HepG2 (cell line): Measurements from ENCODE around the gene DPP6. TPM values are rescaled to one million over a fixed set of nuclear protein-coding genes. Genes with fewer than 3 reads are reported as not detected.

Source experiments
- ATAC-seq: fragments of 200-7000 bp; cut with Tn5 transposase; 3 replicates; pipeline ENCODE4 v1.9.1; 2020; ENCODE audit warnings: mild to moderate bottlenecking, moderate library complexity
- BruUV-seq: library from RNA; stranded (reverse); fragments of 400-500 nt; replicated peaks from 2 replicates; lab custom pipeline; 2021; lab: Mats Ljungman, UMichigan
- CTCF ChIA-PET: fragments of 300-600 bp; formaldehyde crosslinking; extraction: SDS; loops from one replicate; lab custom pipeline; 2021; ENCODE audit warnings: low total read pairs, inconsistent platforms, low intra/inter-chr PET ratio; lab: Yijun Ruan, JAX
- POLR2A ChIA-PET: fragments of 350-600 bp; sonication (Branson Sonifier 250); formaldehyde crosslinking; loops from one replicate; lab custom pipeline; 2020; ENCODE audit warnings: antibody characterized with exemption, inconsistent platforms; lab: Yijun Ruan, JAX
- DNase-seq: peaks from one replicate; pipeline ENCODE4 v3.0.0-alpha.2; 2015; ENCODE audit warnings: low spot score
- FAIRE-seq: peaks from 3 replicates; lab custom pipeline; 2011; peaks lifted over from hg19 to GRCh38; lab: Jason Lieb, UNC
- H2AFZ ChIP-seq: one replicate; pipeline ENCODE4 v1.6.1; 2011; ENCODE audit warnings: low read length, inconsistent platforms
- H3K27ac ChIP-seq: fragments of 300-600 bp; 3 replicates; pipeline ENCODE4 v1.8.0; 2011; ENCODE audit warnings: mixed run types, mild to moderate bottlenecking, mixed read lengths, low read length, inconsistent platforms; ENCODE audit not compliant: insufficient read depth; ENCODE audit errors: extremely low read length
- H3K27me3 ChIP-seq, 2 experiments: fragments of 200-600 bp in 1 of 2; 2 replicates in 1 of 2; 3 replicates in 1 of 2; pipeline versions ENCODE4 v1.6.0 to v1.8.0; 2011; ENCODE audit warnings: low read length in 2 of 2, mild to moderate bottlenecking in 2 of 2, moderate library complexity in 2 of 2, inconsistent platforms in 1 of 2; ENCODE audit not compliant: insufficient read depth in 2 of 2, control insufficient read depth in 1 of 2
- H3K36me3 ChIP-seq, 2 experiments: fragments of 200-600 bp in 1 of 2; replicated peaks in 1 of 2; 2 replicates in 1 of 2; 3 replicates in 1 of 2; pipeline versions ENCODE4 v1.5.1 to v1.8.0; 2011; ENCODE audit warnings: low read length in 2 of 2, inconsistent platforms in 1 of 2; ENCODE audit not compliant: insufficient read depth in 2 of 2, control insufficient read depth in 1 of 2
- H3K4me1 ChIP-seq: 2 replicates; pipeline ENCODE4 v1.5.1; 2012; ENCODE audit warnings: low read length, inconsistent platforms; ENCODE audit not compliant: insufficient read depth
- H3K4me2 ChIP-seq: 2 replicates; pipeline ENCODE4 v1.6.0; 2011; ENCODE audit warnings: low read depth, low read length, inconsistent platforms
- H3K4me3 ChIP-seq, 3 experiments: fragments of 200-600 bp in 1 of 3; sonication (generic), shearing (Covaris generic) in 1 of 3; replicated peaks in 1 of 3; 2 replicates each; pipeline ENCODE4 v1.5.1; 2011 to 2016; ENCODE audit warnings: low read length in 3 of 3, inconsistent platforms in 2 of 3, low read depth in 2 of 3, mild to moderate bottlenecking in 2 of 3, control low read depth in 1 of 3, mixed read lengths in 1 of 3; ENCODE audit not compliant: insufficient read depth in 1 of 3
- H3K79me2 ChIP-seq: one replicate; pipeline ENCODE4 v1.6.1; 2011; ENCODE audit warnings: low read length, inconsistent platforms; ENCODE audit not compliant: insufficient read depth
- H3K9ac ChIP-seq: 2 replicates; pipeline ENCODE4 v1.6.0; 2011; ENCODE audit warnings: mild to moderate bottlenecking, low read depth, low read length, inconsistent platforms; ENCODE audit not compliant: insufficient read depth
- H3K9me3 ChIP-seq: 2 replicates; pipeline ENCODE4 v1.5.1; 2012; ENCODE audit warnings: mild to moderate bottlenecking, low read length
- H4K20me1 ChIP-seq: 2 replicates; pipeline ENCODE4 v1.6.0; 2011; ENCODE audit warnings: inconsistent platforms, mild to moderate bottlenecking, low read length, moderate library complexity; ENCODE audit not compliant: insufficient read depth
- CHD2 ChIP-seq: IDR thresholded peaks from 2 replicates; pipeline ENCODE4 v1.6.1; 2011; ENCODE audit warnings: low read depth, low read length, improper control_type of control experiment
- CHD4 ChIP-seq: fragments of 200-600 bp; sonication (generic); IDR thresholded peaks from 2 replicates; pipeline ENCODE4 v1.7.0; 2017; ENCODE audit warnings: mild to moderate bottlenecking, low read length, borderline replicate concordance
- DNMT3B ChIP-seq: conservative IDR thresholded peaks from 2 replicates; pipeline ENCODE4 v1.6.1; 2016; ENCODE audit warnings: missing biosample characterization, control low read depth
- RAD51 ChIP-seq: fragments of 450-650 bp; IDR thresholded peaks from 2 replicates; pipeline ENCODE4 v1.6.1; 2016; ENCODE audit warnings: borderline replicate concordance
- ZBTB21 ChIP-seq: sonication (generic); formaldehyde crosslinking; IDR thresholded peaks from 2 replicates; pipeline ENCODE4 v1.4.0; 2020; ENCODE audit warnings: missing genetic modification reagents
- ZNF543 ChIP-seq: sonication (generic); formaldehyde crosslinking; IDR thresholded peaks from 2 replicates; pipeline ENCODE4 v1.4.0; 2020; ENCODE audit warnings: mild to moderate bottlenecking, missing genetic modification reagents
- WGBS: methylation state at CpG from one replicate; pipeline ENCODE4 v1.1.6; 2017; ENCODE audit warnings: low lambda C conversion rate; 5-methylcytosine and 5-hydroxymethylcytosine counted together
- in situ Hi-C: cut with HindIII; loops from 2 replicates; pipeline ENCODE4 v1.10.0; 2017; ENCODE audit warnings: low pct_unique_long_range_greater_than_20kb; ENCODE audit not compliant: extremely low pct_ligation_motif_present
- intact Hi-C: fragments of 100-400 bp; cut with micrococcal nuclease; formaldehyde crosslinking; loops from one replicate; pipeline ENCODE4 v1.10.0; 2022; ENCODE audit not compliant: unreplicated experiment
- polyA plus RNA-seq, 8 experiments: library from polyadenylated mRNA; depleted of rRNA in 3 of 8; stranded (reverse) in 7 of 8; unstranded in 1 of 8; fragments of >200 nt; fragmentation: Illumina TruSeq in 4 of 8; extraction: Trizol in 4 of 8; gene quantifications; 2 replicates each; pipeline versions ENCODE4 v1.2.1 to v1.2.3, GENCODE V29; 2011 to 2016; ENCODE audit warnings: low read depth in 4 of 8, missing spikeins in 1 of 8, mixed read lengths in 1 of 8; ENCODE audit not compliant: insufficient read depth in 1 of 8
- total RNA-seq, 5 experiments: library from RNA; depleted of rRNA; stranded (reverse); fragments of >200 nt; fragmentation: Illumina TruSeq; extraction: Trizol; gene quantifications; 2 replicates each; pipeline ENCODE4 v1.2.3, GENCODE V29; 2016; ENCODE audit warnings: low read depth in 1 of 5
- TF ChIP-seq, protein P1 (sequence below): sonication (generic); formaldehyde crosslinking; IDR thresholded peaks from 2 replicates; pipeline ENCODE4 v1.4.0; 2020; ENCODE audit warnings: missing genetic modification reagents, borderline replicate concordance
- TF ChIP-seq, protein P2 (sequence below): sonication (generic); formaldehyde crosslinking; IDR thresholded peaks from 2 replicates; pipeline ENCODE4 v1.4.0; 2020; ENCODE audit warnings: missing genetic modification reagents, mild to moderate bottlenecking, borderline replicate concordance
- TF ChIP-seq, protein P3 (sequence below): IDR thresholded peaks from 2 replicates; pipeline ENCODE4 v1.6.1; 2016; ENCODE audit warnings: mild to moderate bottlenecking

The DPP6 gene
- total and polyA plus RNA-seq, 2 of the 13 experiments (the other 11 are each of a cell fraction or from before 2014, with no cell fraction given) = not detected

DNA sequence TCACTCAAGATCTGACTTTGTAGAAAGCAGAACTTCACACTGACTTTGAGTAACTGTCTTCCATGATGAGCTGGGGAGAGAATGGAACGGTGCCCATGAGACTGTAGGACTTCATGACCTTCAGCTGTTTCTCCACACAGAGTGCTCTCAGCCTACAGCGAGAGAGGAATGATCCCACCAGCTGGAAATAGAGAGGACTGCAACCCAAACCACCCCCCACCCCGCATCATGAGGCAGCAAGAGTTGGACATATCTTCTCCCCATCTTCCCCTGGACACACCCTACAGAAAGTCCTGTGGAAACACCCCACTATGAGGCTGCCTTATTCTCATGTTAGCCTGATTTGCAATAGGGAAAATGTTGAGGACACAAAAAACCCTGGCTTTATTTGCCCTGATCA, 638.2 kb downstream of the DPP6 start (continued):
- TF ChIP-seq, protein P1, sequence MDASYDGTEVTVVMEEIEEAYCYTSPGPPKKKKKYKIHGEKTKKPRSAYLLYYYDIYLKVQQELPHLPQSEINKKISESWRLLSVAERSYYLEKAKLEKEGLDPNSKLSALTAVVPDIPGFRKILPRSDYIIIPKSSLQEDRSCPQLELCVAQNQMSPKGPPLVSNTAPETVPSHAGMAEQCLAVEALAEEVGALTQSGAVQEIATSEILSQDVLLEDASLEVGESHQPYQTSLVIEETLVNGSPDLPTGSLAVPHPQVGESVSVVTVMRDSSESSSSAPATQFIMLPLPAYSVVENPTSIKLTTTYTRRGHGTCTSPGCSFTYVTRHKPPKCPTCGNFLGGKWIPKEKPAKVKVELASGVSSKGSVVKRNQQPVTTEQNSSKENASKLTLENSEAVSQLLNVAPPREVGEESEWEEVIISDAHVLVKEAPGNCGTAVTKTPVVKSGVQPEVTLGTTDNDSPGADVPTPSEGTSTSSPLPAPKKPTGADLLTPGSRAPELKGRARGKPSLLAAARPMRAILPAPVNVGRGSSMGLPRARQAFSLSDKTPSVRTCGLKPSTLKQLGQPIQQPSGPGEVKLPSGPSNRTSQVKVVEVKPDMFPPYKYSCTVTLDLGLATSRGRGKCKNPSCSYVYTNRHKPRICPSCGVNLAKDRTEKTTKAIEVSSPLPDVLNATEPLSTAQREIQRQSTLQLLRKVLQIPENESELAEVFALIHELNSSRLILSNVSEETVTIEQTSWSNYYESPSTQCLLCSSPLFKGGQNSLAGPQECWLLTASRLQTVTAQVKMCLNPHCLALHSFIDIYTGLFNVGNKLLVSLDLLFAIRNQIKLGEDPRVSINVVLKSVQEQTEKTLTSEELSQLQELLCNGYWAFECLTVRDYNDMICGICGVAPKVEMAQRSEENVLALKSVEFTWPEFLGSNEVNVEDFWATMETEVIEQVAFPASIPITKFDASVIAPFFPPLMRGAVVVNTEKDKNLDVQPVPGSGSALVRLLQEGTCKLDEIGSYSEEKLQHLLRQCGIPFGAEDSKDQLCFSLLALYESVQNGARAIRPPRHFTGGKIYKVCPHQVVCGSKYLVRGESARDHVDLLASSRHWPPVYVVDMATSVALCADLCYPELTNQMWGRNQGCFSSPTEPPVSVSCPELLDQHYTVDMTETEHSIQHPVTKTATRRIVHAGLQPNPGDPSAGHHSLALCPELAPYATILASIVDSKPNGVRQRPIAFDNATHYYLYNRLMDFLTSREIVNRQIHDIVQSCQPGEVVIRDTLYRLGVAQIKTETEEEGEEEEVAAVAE (CRISPR knock-in tag) = no peak
- TF ChIP-seq, all 625 proteins: peak for 0

DNA sequence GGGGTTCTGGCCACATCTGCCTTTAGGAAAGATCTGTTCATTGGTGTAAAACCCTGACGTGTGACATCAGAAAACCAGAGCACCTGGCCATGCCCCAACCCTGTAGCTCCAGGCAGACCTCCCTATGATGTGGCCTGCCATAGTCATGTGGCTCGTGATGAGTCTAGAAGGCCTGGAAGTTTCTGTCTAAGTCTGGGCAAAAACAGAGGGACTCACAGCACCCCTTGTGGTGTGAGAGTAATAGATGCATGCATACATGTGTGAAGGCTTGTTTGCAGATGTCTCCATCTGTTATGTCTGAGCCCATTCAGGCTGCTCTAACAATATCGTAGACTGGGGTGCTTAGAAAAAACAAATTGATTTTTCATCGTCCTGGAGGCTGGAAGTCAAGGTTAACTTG, 641.5 kb downstream of the DPP6 start:
- Histone ChIP-seq H3K27ac (no peak overlapping the region), H3K36me3 (no peaks in the 10 kb centered on the region), H3K4me1 (no peaks in the 10 kb centered on the region), H3K9me3 (no peaks in the 10 kb centered on the region), H3K79me2 (no peaks in the 10 kb centered on the region), H4K20me1 (no peaks in the 10 kb centered on the region), H3K27me3 (peaks cover 4 to 30% of the 10 kb centered on the region in 2 experiments; a peak in 3 of 5 replicates), H3K9ac (no peak overlapping the region), H3K4me3 (no peak overlapping the region), H3K4me2 (no peak overlapping the region), H2AFZ (no peak overlapping the region)
- DNase-seq = no peak
- ATAC-seq = peak; percentile 68
- TF ChIP-seq CHD4 (no peak), CHD2 (no peak), ZNF543 (CRISPR knock-in tag) (no peak), ZBTB21 (CRISPR knock-in tag) (no peak), DNMT3B (CRISPR knock-in tag) (no peak), RAD51 (no peak)
- TF ChIP-seq, protein P2, sequence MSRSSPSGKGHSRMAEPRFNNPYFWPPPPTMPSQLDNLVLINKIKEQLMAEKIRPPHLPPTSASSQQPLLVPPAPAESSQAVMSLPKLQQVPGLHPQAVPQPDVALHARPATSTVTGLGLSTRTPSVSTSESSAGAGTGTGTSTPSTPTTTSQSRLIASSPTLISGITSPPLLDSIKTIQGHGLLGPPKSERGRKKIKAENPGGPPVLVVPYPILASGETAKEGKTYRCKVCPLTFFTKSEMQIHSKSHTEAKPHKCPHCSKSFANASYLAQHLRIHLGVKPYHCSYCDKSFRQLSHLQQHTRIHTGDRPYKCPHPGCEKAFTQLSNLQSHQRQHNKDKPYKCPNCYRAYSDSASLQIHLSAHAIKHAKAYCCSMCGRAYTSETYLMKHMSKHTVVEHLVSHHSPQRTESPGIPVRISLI (CRISPR knock-in tag) = no peak
- TF ChIP-seq, protein P3, sequence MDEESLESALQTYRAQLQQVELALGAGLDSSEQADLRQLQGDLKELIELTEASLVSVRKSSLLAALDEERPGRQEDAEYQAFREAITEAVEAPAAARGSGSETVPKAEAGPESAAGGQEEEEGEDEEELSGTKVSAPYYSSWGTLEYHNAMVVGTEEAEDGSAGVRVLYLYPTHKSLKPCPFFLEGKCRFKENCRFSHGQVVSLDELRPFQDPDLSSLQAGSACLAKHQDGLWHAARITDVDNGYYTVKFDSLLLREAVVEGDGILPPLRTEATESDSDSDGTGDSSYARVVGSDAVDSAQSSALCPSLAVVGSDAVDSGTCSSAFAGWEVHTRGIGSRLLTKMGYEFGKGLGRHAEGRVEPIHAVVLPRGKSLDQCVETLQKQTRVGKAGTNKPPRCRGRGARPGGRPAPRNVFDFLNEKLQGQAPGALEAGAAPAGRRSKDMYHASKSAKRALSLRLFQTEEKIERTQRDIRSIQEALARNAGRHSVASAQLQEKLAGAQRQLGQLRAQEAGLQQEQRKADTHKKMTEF (CRISPR knock-in tag) = no peak
- POLR2A ChIA-PET = no interaction called here
- intact Hi-C loops = no loop called here
- 0% methylated on average over 2 of the region's 4 CpGs for WGBS
- in situ Hi-C loops = no loop called here
- no TSS peak for BruUV-seq
- FAIRE-seq = no peak
- CTCF ChIA-PET = no interaction called here
